ENCODE data around the gene MPL. TPM values are rescaled to one million over a fixed set of nuclear protein-coding genes. Genes with fewer than 3 reads are reported as not detected.

Gene MPL
- total and polyA plus RNA-seq, 2 of the 13 experiments (the other 11 are each of a cell fraction or from before 2014, with no cell fraction given): not detected

GRCh38 chr1:43366601-43367025, 29.0 kb downstream of the MPL start (continued):
- no peak for TF ChIP-seq ZBTB1 (CRISPR knock-in tag; IDR thresholded peaks at IDR 0.05; ENCODE audit: borderline replicate concordance)
- TF ChIP-seq ZFYVE20 (CRISPR knock-in tag; IDR thresholded peaks at IDR 0.05; ENCODE audit: borderline replicate concordance, low read depth): 0 out of 2 replicates have a peak, but pooled peaks have one; percentile 54
- TF ChIP-seq ZNF460 (CRISPR knock-in tag; IDR thresholded peaks at IDR 0.05; ENCODE audit: borderline replicate concordance): no peak
- TF ChIP-seq PHB2 (IDR thresholded peaks at IDR 0.05; ENCODE audit: partially characterized antibody): no peak
- no peak for TF ChIP-seq ZNF614 (CRISPR knock-in tag; IDR thresholded peaks at IDR 0.05; ENCODE audit: borderline replicate concordance)
- peak; percentile 67 for TF ChIP-seq PATZ1 (CRISPR knock-in tag; IDR thresholded peaks at IDR 0.05)
- TF ChIP-seq ZNF629 (CRISPR knock-in tag; conservative IDR thresholded peaks at IDR 0.05): peak; percentile 95
- no peak for TF ChIP-seq ZNF883 (CRISPR knock-in tag; IDR thresholded peaks at IDR 0.05; ENCODE audit: not compliant biosample characterization)
- TF ChIP-seq MXD1 (CRISPR knock-in tag; IDR thresholded peaks at IDR 0.05): 0 out of 2 replicates have a peak, but pooled peaks have one; percentile 16
- 0 out of 2 replicates have a peak, but pooled peaks have one; percentile 2 for TF ChIP-seq SAP130 (CRISPR knock-in tag; IDR thresholded peaks at IDR 0.05; ENCODE audit: low read depth)
- no peak for TF ChIP-seq GATAD2A (CRISPR knock-in tag; IDR thresholded peaks at IDR 0.05)
- no peak for TF ChIP-seq HOXA7 (CRISPR knock-in tag; IDR thresholded peaks at IDR 0.05)

Data from HepG2 (cell line).